AG04449 (cell line): ENCODE measurements around the gene HDAC4.
A peak's percentile ranks its signal among the peaks of the same experiment; 100 is the strongest.
"Not testable (repeated sequence)": the region's sequence is repeated elsewhere in the genome, so short reads cannot be mapped to it uniquely, and the experiment has no call there.

Experiments used
- CTCF ChIA-PET: fragments of 350-600 bp; formaldehyde crosslinking; extraction: SDS; loops from one replicate; lab custom pipeline; 2021; ENCODE audit warnings: antibody characterized with exemption; lab: Yijun Ruan, JAX
- POLR2A ChIA-PET: fragments of 400-600, 350-600 bp; formaldehyde crosslinking; extraction: SDS; loops from one replicate; lab custom pipeline; 2020; ENCODE audit warnings: antibody characterized with exemption, inconsistent platforms; lab: Yijun Ruan, JAX
- DNase-seq: peaks from one replicate; pipeline ENCODE4 v3.0.0-alpha.2; 2010; ENCODE audit warnings: low read depth, low spot score
- H3K4me3 ChIP-seq: 2 replicates; pipeline ENCODE4 v1.5.1; 2011; ENCODE audit warnings: low read depth, mild to moderate bottlenecking, control low read depth, low read length
- CTCF ChIP-seq: IDR thresholded peaks from one replicate; pipeline ENCODE4 v1.5.1; 2011; ENCODE audit warnings: mild to moderate bottlenecking, moderate library complexity, low read length, control low read depth, inconsistent platforms; ENCODE audit not compliant: insufficient read depth; ENCODE audit errors: missing control alignments

The HDAC4 gene

GRCh38 chr2:239283961-239284795 lies 116.6 kb downstream of the HDAC4 start:
- TF ChIP-seq CTCF, result no peak
- ChIA-PET POLR2A (no interaction called here), CTCF (interaction anchor here (0.9 kb wide), 1 partner anchor 10 kb away, joined by 3 read pairs; no protein-coding TSS in a partner anchor)
- no peak overlapping the region for H3K4me3 ChIP-seq
- DNase-seq, result no peak

- no peak for DNase-seq
- CTCF ChIA-PET, result no interaction called here
- POLR2A ChIA-PET, result no interaction called here
- no peak for TF ChIP-seq CTCF
- no peak overlapping the region for H3K4me3 ChIP-seq
Observed at GRCh38 chr2:239283288-239283945, 117.4 kb downstream of the HDAC4 start.

- no peak for TF ChIP-seq CTCF
- DNase-seq, result no peak
- ChIA-PET POLR2A (no interaction called here), CTCF (no interaction called here)
- no peak overlapping the region for H3K4me3 ChIP-seq
Observed at GRCh38 chr2:239282448-239283287, 118.2 kb downstream of the HDAC4 start.

- CTCF ChIA-PET, POLR2A ChIA-PET, H3K4me3 ChIP-seq: not testable (repeated sequence)
- peak; percentile 31 for DNase-seq
Observed at GRCh38 chr2:239280296-239281017, 120.4 kb downstream of the HDAC4 start.

- TF ChIP-seq CTCF, result no peak
- CTCF ChIA-PET, result interaction anchor here (1.0 kb wide), 1 partner anchor 12 kb away, joined by 3 read pairs; no protein-coding TSS in a partner anchor
- DNase-seq, result no peak
- POLR2A ChIA-PET, result no interaction called here
- no peak overlapping the region for H3K4me3 ChIP-seq
Observed at GRCh38 chr2:239279508-239280295, 121.1 kb downstream of the HDAC4 start.
